ENCODE results near the gene ATP6V1B1. TPM values are rescaled to one million over a fixed set of nuclear protein-coding genes. Genes with fewer than 3 reads are reported as not detected.
"Not testable (repeated sequence)": the region's sequence is repeated elsewhere in the genome, so short reads cannot be mapped to it uniquely, and the experiment has no call there.

ATP6V1B1 gene
- total RNA-seq, 1 experiment from 2014 or later = 0.81 TPM

GRCh38 chr2:71006323-71006722, 70.6 kb downstream of the ATP6V1B1 start:
- DNase-seq (ENCODE audit: low read depth) = no peak

- no peak for DNase-seq (ENCODE audit: low read depth)
These were observed 71.5 kb downstream of the ATP6V1B1 start for GRCh38 chr2:71006955-71007799.

- DNase-seq (ENCODE audit: low read depth) = no peak
These were observed 72.6 kb downstream of the ATP6V1B1 start for GRCh38 chr2:71008342-71008741.

GRCh38 chr2:71011786-71012185, 76.1 kb downstream of the ATP6V1B1 start:
- not testable (repeated sequence) for DNase-seq (ENCODE audit: low read depth)

Other genes starting within 250 kb of the ATP6V1B1 start
- gene ADD2, start 167.7 kb upstream of the ATP6V1B1 start, total RNA-seq (2014; rRNA removed; shearing (Covaris generic)) = 6.9 and 9.5 TPM in 2 replicates
- not detected in 2 replicates for gene FIGLA, start 145.3 kb upstream of the ATP6V1B1 start, total RNA-seq (2014; rRNA removed; shearing (Covaris generic))
- not detected in 2 replicates for gene CLEC4F, start 115.3 kb upstream of the ATP6V1B1 start, total RNA-seq (2014; rRNA removed; shearing (Covaris generic))
- not detected in 2 replicates for gene CD207, start 100.1 kb upstream of the ATP6V1B1 start, total RNA-seq (2014; rRNA removed; shearing (Covaris generic))
- gene VAX2, start 35.3 kb upstream of the ATP6V1B1 start, total RNA-seq (2014; rRNA removed; shearing (Covaris generic)) = 1.2 and 3.5 TPM in 2 replicates
- 0.12 and 0.17 TPM in 2 replicates for gene ANKRD53, start 42.7 kb downstream of the ATP6V1B1 start, total RNA-seq (2014; rRNA removed; shearing (Covaris generic))
- gene TEX261, start 59.0 kb downstream of the ATP6V1B1 start, total RNA-seq (2014; rRNA removed; shearing (Covaris generic)) = 61.5 and 107 TPM in 2 replicates
- 87.0 and 87.7 TPM in 2 replicates for gene NAGK, start 132.7 kb downstream of the ATP6V1B1 start, total RNA-seq (2014; rRNA removed; shearing (Covaris generic))
- 16.5 and 17.7 TPM in 2 replicates for gene MCEE, start 194.3 kb downstream of the ATP6V1B1 start, total RNA-seq (2014; rRNA removed; shearing (Covaris generic))
- 14.1 and 20.7 TPM in 2 replicates for gene MPHOSPH10, start 194.7 kb downstream of the ATP6V1B1 start, total RNA-seq (2014; rRNA removed; shearing (Covaris generic))